ENCODE results near the gene FCHSD2. TPM values are rescaled to one million over a fixed set of nuclear protein-coding genes. Genes with fewer than 3 reads are reported as not detected.

Gene FCHSD2
- 26.3 TPM for total RNA-seq

GRCh38 chr11:73142128-73142377, at the start of gene FCHSD2:
TSS of gene FCHSD2 (minus strand) at chr11:73142318. CDS start at chr11:73141877, 441 bp downstream.
- DNase-seq = no peak

GRCh38 chr11:73191151-73191550, 49.0 kb upstream of the FCHSD2 start:
- no peak for DNase-seq

- no peak for DNase-seq
Measured at GRCh38 chr11:73190557-73190885, 48.4 kb upstream of the FCHSD2 start.

GRCh38 chr11:73189723-73190556, 47.8 kb upstream of the FCHSD2 start:
- no peak for DNase-seq

GRCh38 chr11:73189315-73189714, 47.2 kb upstream of the FCHSD2 start:
- DNase-seq = no peak

- DNase-seq = no peak
Measured at GRCh38 chr11:73188301-73188700, 46.2 kb upstream of the FCHSD2 start.

- no peak for DNase-seq
Measured at GRCh38 chr11:73187854-73188253, 45.7 kb upstream of the FCHSD2 start.

- no peak for DNase-seq
Measured at GRCh38 chr11:73186886-73187285, 44.8 kb upstream of the FCHSD2 start.

- DNase-seq = no peak
Measured at GRCh38 chr11:73186294-73186850, 44.3 kb upstream of the FCHSD2 start.

GRCh38 chr11:73185680-73186293, 43.7 kb upstream of the FCHSD2 start:
- no peak for DNase-seq

GRCh38 chr11:73184953-73185671, 43.0 kb upstream of the FCHSD2 start:
- peak; percentile 64 for DNase-seq

GRCh38 chr11:73182824-73183321, 40.8 kb upstream of the FCHSD2 start:
- no peak for DNase-seq

- no peak for DNase-seq
Measured at GRCh38 chr11:73178681-73179080, 36.6 kb upstream of the FCHSD2 start.

- DNase-seq = peak; percentile 94
Measured at GRCh38 chr11:73177778-73178539, 35.8 kb upstream of the FCHSD2 start.

GRCh38 chr11:73177380-73177777, 35.3 kb upstream of the FCHSD2 start:
- peak; percentile 66 for DNase-seq

GRCh38 chr11:73176874-73177155, 34.7 kb upstream of the FCHSD2 start:
- no peak for DNase-seq

- DNase-seq = no peak
Measured at GRCh38 chr11:73176145-73176873, 34.2 kb upstream of the FCHSD2 start.

GRCh38 chr11:73175551-73176144, 33.5 kb upstream of the FCHSD2 start:
- DNase-seq = no peak

- no peak for DNase-seq
Measured at GRCh38 chr11:73174495-73174791, 32.3 kb upstream of the FCHSD2 start.

- DNase-seq = no peak
Measured at GRCh38 chr11:73173755-73174494, 31.8 kb upstream of the FCHSD2 start.
